Common myeloid progenitor, CD34-positive (primary cell): ENCODE results near the gene LRATD1.

Experiments used
- CTCF ChIA-PET: fragments of 350-600 bp; sonication (Branson Sonifier 250); formaldehyde crosslinking; loops from one replicate; lab custom pipeline; 2021; ENCODE audit warnings: antibody characterized with exemption; lab: Charles Lee
- POLR2A ChIA-PET: fragments of 350-600 bp; sonication (Branson Sonifier 250); formaldehyde crosslinking; loops from one replicate; lab custom pipeline; 2021; ENCODE audit warnings: antibody characterized with exemption; lab: Charles Lee
- DNase-seq, 3 donors: peaks; one replicate each; pipeline versions ENCODE4 v3.0.0 to v3.0.0-alpha.2; 2013
- H3K27ac ChIP-seq, 2 experiments: 1 replicate in 1 of 2; 2 replicates in 1 of 2; pipeline ENCODE4 v1.7.0; 2013; ENCODE audit warnings: inconsistent platforms in 2 of 2, low read length in 2 of 2, mild to moderate bottlenecking in 2 of 2, low read depth in 1 of 2, moderate library complexity in 1 of 2; ENCODE audit not compliant: severe bottlenecking in 2 of 2, insufficient read depth in 1 of 2, poor library complexity in 1 of 2
- H3K27me3 ChIP-seq, 5 experiments: replicated peaks in 2 of 5; 1 replicate in 3 of 5; 2 replicates in 2 of 5; pipeline versions ENCODE4 v1.6.1 to v1.7.0; 2013; ENCODE audit warnings: low read length in 4 of 5, mild to moderate bottlenecking in 2 of 5, moderate library complexity in 2 of 5, inconsistent platforms in 1 of 5; ENCODE audit not compliant: insufficient read depth in 5 of 5, control insufficient read depth in 4 of 5
- H3K36me3 ChIP-seq, 4 experiments: 1 replicate in 2 of 4; 2 replicates in 2 of 4; pipeline versions ENCODE4 v1.6.1 to v1.7.0; 2013; ENCODE audit warnings: low read length in 3 of 4, control low read depth in 1 of 4, mild to moderate bottlenecking in 1 of 4; ENCODE audit not compliant: control insufficient read depth in 4 of 4, insufficient read depth in 4 of 4
- H3K4me1 ChIP-seq, 4 experiments: 1 replicate in 3 of 4; 2 replicates in 1 of 4; pipeline versions ENCODE4 v1.6.1 to v1.7.1; 2013; ENCODE audit warnings: low read length in 3 of 4, mild to moderate bottlenecking in 3 of 4, control low read depth in 1 of 4, inconsistent platforms in 1 of 4, moderate library complexity in 1 of 4; ENCODE audit not compliant: control insufficient read depth in 4 of 4, insufficient read depth in 4 of 4; ENCODE audit errors: control extremely low read depth in 1 of 4
- H3K4me3 ChIP-seq, 7 experiments: 1 replicate in 4 of 7; 2 replicates in 3 of 7; pipeline versions ENCODE4 v1.5.1 to v1.7.0; 2013; ENCODE audit warnings: mild to moderate bottlenecking in 7 of 7, low read length in 6 of 7, moderate library complexity in 6 of 7, inconsistent platforms in 2 of 7, low read depth in 2 of 7, control low read depth in 1 of 7; ENCODE audit not compliant: insufficient read depth in 4 of 7, control insufficient read depth in 1 of 7; ENCODE audit errors: extremely low read depth in 1 of 7
- H3K9me3 ChIP-seq, 5 experiments: 1 replicate in 4 of 5; 2 replicates in 1 of 5; pipeline versions ENCODE4 v1.6.1 to v1.7.1; 2013; ENCODE audit warnings: low read length in 4 of 5, mild to moderate bottlenecking in 2 of 5, inconsistent platforms in 1 of 5, low read depth in 1 of 5, moderate library complexity in 1 of 5; ENCODE audit not compliant: control insufficient read depth in 4 of 5, insufficient read depth in 2 of 5; ENCODE audit errors: control extremely low read depth in 1 of 5
- WGBS: methylation state at CpG from one replicate; pipeline ENCODE4 v1.1.5; 2013; ENCODE audit not compliant: insufficient coverage; 5-methylcytosine and 5-hydroxymethylcytosine counted together

LRATD1 gene

DNA sequence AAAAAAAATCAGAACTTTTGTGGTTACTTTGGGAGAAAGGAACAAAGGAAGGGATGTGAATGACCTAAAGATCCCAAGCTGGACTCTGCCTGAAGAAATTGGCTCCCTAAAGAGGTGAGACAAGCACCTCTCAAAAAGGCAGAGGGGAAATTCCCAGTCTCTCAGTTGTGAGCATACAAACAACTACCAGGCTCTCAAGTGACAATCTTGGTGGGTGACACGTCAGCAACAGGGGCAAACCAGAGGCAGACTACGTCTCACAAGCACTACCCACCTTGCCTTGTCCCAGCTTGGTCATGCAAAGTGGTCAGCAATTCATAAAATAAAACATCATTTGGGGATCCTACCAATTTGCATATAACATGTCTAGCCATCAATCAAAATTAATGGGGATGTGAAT is 24.3 kb upstream of the LRATD1 start:
- Histone ChIP-seq H3K4me1 (no peaks in the 10 kb centered on the region), H3K36me3 (no peaks in the 10 kb centered on the region), H3K27me3 (no peaks in the 10 kb centered on the region), H3K4me3 (no peak overlapping the region), H3K9me3 (no peaks in the 10 kb centered on the region), H3K27ac (no peak overlapping the region)
- no peak for DNase-seq
- POLR2A ChIA-PET, result no interaction called here
- CTCF ChIA-PET, result no interaction called here
- 100% methylated on average over 1 of the region's 2 CpGs for WGBS

DNA sequence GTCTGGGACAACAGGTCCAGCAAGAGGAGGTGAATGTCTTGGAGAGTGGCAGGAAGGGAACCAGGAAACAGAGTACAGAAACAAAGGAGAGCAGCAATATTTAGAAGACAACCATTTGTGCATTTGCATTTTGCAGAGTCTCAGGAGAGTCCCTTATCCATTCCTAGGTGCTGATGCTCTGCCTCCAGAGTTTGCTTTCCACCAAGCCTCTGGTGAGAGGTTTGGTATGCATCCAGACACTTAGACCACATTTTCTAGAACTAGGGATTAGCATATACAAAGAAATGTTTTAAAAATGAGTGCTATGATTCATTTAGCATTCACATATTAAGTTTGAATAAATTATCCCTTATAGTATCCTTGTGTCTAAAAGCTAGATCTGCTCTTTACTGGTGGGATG is 18.5 kb upstream of the LRATD1 start:
- H3K4me1 ChIP-seq, result no peaks in the 10 kb centered on the region
- CTCF ChIA-PET, result no interaction called here
- DNase-seq, result no peak

DNA sequence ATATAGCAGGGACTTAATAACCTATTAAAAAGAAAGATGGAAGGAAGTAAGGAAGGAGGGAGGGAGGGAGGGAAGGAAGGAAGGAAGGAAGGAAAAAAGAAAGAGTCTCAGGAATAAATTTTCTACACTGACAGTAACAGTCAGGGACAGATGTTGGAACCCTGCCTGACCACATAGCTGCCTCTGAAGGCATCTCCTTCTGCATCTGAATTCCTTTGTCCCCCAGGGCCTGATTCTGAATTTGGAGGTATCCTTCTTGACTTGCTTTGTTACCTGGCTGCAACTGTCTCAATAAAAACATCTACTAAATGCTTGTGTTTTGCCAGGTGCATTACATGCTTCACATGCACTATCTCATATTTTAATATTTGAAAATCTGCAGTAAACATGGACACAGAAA is 17.4 kb upstream of the LRATD1 start:
- no peak overlapping the region for H3K4me3 ChIP-seq
- CTCF ChIA-PET, result no interaction called here
- peaks cover 0 to 3% (median 0%) of the 10 kb centered on the region in 5 experiments for H3K27me3 ChIP-seq
- no peaks in the 10 kb centered on the region for H3K9me3 ChIP-seq
- POLR2A ChIA-PET, result no interaction called here
- no peaks in the 10 kb centered on the region for H3K36me3 ChIP-seq
- no peak for DNase-seq
- H3K4me1 ChIP-seq, result no peaks in the 10 kb centered on the region
- no peak overlapping the region for H3K27ac ChIP-seq

More for the DNA sequence above, 18.5 kb upstream of the LRATD1 start:
- H3K4me3 ChIP-seq, result no peak overlapping the region
- H3K27me3 ChIP-seq, result peaks cover 0 to 3% (median 0%) of the 10 kb centered on the region in 5 experiments
- H3K9me3 ChIP-seq, result no peaks in the 10 kb centered on the region
- no peaks in the 10 kb centered on the region for H3K36me3 ChIP-seq
- H3K27ac ChIP-seq, result no peak overlapping the region
- POLR2A ChIA-PET, result no interaction called here

DNA sequence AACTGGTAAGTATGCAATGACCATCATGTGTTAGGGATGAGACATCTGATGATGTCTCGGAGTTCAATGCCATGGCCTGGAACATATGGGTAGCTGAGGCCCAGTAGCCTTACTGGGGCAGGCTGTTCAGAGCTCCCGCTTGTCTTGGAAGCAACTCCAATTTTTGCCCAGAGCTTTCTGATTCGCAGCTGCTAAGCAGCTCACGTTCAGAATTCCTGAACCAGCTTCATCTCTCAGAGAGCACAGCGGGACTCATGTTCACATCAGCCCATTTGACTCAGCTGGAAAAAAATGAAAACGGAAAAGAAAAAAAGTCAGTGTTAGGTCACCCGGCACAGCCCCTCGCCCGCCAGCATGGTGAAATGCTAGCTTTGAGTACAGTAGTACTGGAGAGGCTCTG is 16.8 kb upstream of the LRATD1 start:
- 90% methylated on average over 7 of the region's 9 CpGs for WGBS
- CTCF ChIA-PET, result no interaction called here
- no peaks in the 10 kb centered on the region for H3K4me1 ChIP-seq
- peaks cover 0 to 3% (median 0%) of the 10 kb centered on the region in 5 experiments for H3K27me3 ChIP-seq
- no peak overlapping the region for H3K4me3 ChIP-seq
- no peaks in the 10 kb centered on the region for H3K9me3 ChIP-seq
- no peak for DNase-seq
- POLR2A ChIA-PET, result no interaction called here
- no peak overlapping the region for H3K27ac ChIP-seq
- H3K36me3 ChIP-seq, result no peaks in the 10 kb centered on the region

DNA sequence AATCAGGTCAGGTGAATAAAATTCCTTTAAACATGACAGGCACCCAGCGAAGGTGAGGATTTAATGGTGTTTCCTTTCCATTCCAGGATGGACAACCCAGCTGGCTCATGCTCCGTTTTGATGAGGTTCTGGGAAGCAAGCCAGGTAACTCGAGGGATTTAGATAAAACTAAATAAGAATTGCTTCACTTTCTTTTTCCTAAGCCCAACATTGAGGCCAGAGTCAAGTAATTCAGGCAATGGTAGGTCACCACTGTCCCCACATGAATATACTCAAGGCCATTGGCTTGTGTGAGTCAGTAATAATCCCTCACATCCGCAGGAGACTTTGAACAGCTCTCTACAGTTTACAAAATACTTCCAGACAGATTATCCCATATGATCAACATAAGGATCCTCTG is 16.2 kb upstream of the LRATD1 start:
- WGBS, result 90% methylated on average over 3 of the region's 4 CpGs
- no peaks in the 10 kb centered on the region for H3K4me1 ChIP-seq
- no peaks in the 10 kb centered on the region for H3K36me3 ChIP-seq
- H3K4me3 ChIP-seq, result no peak overlapping the region
- CTCF ChIA-PET, result no interaction called here
- no peaks in the 10 kb centered on the region for H3K9me3 ChIP-seq
- no peak overlapping the region for H3K27ac ChIP-seq
- POLR2A ChIA-PET, result no interaction called here
- H3K27me3 ChIP-seq, result peaks cover 0 to 3% (median 0%) of the 10 kb centered on the region in 5 experiments
- DNase-seq, result no peak

DNA sequence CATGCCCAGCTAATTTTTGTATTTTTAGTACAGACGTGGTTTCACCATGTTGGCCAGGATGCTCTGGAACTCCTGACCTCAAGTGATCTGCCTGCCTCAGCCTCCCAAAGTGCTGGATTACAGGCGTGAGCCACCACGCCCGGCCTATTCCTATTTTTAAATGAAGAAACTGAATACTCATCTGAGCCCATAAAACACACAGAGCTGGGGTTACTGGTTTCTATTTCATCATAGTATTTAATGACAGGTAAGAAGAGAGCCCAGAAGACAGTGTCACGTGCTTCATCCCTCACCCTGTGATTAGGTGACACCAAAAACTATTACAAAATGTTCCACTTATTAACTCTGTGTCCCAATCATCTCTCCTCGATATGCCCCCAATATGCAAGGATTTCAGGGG is 15.6 kb upstream of the LRATD1 start:
- 100% methylated on average over 1 of the region's 6 CpGs for WGBS
- Histone ChIP-seq H3K36me3 (no peaks in the 10 kb centered on the region), H3K4me3 (no peak overlapping the region), H3K27me3 (peaks cover 0 to 3% (median 0%) of the 10 kb centered on the region in 5 experiments), H3K27ac (no peak overlapping the region), H3K4me1 (no peaks in the 10 kb centered on the region), H3K9me3 (no peaks in the 10 kb centered on the region)
- CTCF ChIA-PET, result no interaction called here
- POLR2A ChIA-PET, result no interaction called here
- DNase-seq, result no peak

DNA sequence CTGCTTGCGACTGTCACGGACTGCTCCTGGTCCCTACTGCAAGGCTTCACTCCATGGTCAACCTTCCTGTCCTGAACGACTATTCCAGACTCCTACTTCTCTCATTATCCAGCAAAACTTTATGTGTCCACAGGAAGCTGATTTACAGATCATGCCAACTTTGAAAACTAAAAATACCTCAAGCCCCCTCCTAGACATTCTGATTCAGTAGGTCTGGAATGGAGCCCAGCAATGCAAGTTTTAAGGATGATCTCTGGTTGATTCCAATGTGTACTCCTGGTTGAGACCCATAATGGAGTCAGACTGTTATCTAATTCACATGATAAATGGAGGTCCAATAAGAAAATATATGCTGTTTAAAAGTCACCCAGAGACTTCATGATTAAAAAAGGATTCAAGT is 13.1 kb upstream of the LRATD1 start:
- no peaks in the 10 kb centered on the region for H3K4me1 ChIP-seq
- H3K36me3 ChIP-seq, result no peaks in the 10 kb centered on the region
- H3K4me3 ChIP-seq, result no peak overlapping the region
- H3K27ac ChIP-seq, result no peak overlapping the region
- ChIA-PET POLR2A (no interaction called here), CTCF (no interaction called here)
- 62% methylated on average over 3 of the region's 3 CpGs for WGBS
- no peak for DNase-seq
- peaks cover 0 to 3% (median 0%) of the 10 kb centered on the region in 5 experiments for H3K27me3 ChIP-seq
- H3K9me3 ChIP-seq, result no peaks in the 10 kb centered on the region
